DMS114 treated with DMSO at 0.1 percent for 48 hours (cell line): ENCODE measurements around the gene CD59.
"Not testable (repeated sequence)": the region's sequence is repeated elsewhere in the genome, so short reads cannot be mapped to it uniquely, and the experiment has no call there.

Experiments used
- DNase-seq: peaks from one replicate; lab custom pipeline; 2025; ENCODE audit not compliant: unreplicated experiment; lab: John Stamatoyannopoulos, UW

The CD59 gene

DNA sequence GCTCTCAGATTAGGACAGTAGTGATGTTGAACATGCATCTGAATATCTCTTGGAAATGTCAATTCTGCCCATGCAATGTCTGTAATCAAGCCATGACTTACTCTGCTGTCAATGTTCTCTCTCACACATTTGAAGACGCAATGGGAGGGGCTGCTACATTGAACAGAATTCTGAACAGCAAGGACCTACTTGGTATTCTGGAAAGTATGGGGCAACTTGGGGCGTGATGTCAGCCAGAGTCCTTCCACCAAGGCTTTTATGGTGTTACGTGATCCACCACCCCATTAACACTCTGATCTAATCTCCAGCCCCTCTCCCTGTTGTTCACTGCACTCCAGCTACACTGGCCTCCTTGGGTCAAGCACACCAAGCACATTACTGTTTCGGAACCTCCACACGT lies 7.1 kb upstream of the CD59 start:
- DNase-seq, result no peak

DNA sequence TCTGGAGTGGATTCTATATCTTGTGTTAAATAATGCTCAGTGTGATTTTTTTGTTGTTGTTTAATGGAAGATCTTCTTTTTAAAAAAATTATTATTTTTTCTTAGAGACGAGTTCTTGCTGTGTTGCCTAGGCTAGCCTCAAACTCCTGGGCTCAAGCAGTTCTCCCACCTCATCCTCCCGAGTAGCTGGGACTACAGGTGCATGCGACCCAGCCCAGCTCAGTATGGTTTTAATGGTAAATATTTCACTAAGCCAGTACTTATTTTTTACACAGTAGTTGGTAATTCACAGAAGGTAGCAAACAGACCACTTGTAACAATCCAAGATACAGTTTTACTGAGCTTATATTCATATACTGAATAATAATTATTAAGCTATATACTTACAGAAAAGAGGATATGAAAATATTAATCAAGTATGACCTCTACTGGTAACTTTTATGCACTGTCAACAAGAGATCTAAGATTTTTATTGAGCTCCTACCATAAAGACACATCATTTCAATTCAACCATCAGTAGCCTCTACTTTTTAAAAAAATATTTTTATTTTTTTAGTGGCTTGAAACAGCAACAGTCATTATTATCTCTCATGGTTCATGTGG lies 6.1 kb upstream of the CD59 start:
- peak; percentile 1 for DNase-seq

DNA sequence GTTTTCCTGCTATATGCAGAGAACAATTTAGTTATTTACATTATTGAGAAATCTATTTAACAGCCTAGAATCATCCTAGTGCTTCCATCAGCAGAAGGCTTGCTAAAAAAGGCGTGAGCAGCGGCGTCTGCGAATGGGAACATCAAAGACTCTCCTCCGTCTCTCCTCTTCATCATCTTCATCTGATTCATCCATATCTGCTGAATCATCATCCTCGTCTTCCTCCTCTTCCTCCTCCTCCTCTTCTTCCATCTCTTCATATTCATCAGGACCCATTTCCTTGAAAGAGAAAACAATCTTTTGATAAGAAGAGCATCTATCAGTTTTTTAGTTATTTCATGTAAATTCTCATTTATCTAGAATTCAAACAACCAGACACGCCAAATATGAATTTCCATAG lies 5.6 kb upstream of the CD59 start:
- no peak for DNase-seq

GRCh38 chr11:33737362-33737821 lies 1.2 kb upstream of the CD59 start:
- DNase-seq, result no peak

DNA sequence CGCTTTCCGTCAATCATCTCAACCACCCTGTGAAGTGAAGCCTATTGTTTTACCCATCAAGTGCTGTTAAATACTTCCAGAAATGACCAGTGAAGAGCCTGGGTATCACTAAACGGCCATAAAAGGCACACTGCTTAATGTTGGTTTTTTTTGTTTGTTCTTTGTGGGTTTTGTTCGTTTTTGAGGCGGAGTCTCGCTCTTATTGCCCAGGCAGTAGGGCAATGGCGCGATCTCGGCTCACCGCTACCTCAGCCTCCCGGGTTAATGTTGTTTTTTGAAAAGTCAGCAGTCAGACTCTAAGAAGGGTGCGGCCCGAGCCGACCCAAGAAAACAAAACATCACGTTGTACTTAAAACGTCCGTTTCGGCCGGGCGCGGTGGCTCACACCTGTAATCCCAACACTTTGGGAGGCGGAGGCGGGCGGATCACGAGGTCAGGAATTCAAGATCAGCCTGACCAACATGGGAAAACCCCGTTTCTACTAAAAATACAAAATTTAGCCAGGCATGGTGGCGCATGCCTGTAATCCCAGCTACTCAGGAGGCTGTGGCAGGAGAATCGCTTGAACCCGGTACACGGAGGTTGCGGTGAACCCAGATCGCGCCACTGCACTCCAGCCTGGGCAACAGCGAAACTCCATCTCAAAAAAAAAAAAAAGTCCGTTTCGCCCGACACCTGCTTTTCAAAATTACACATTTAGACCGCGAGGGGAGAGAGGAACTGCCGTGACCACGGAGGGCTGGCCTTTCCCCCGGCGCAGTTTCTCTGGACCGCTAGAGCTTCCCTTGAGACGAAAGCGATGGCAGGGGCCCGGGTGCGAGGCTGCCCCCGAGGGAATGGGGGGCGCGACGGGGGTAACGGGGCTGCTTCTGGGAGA lies 714 bp downstream of the CD59 start:
- DNase-seq, result peak; percentile 2

DNA sequence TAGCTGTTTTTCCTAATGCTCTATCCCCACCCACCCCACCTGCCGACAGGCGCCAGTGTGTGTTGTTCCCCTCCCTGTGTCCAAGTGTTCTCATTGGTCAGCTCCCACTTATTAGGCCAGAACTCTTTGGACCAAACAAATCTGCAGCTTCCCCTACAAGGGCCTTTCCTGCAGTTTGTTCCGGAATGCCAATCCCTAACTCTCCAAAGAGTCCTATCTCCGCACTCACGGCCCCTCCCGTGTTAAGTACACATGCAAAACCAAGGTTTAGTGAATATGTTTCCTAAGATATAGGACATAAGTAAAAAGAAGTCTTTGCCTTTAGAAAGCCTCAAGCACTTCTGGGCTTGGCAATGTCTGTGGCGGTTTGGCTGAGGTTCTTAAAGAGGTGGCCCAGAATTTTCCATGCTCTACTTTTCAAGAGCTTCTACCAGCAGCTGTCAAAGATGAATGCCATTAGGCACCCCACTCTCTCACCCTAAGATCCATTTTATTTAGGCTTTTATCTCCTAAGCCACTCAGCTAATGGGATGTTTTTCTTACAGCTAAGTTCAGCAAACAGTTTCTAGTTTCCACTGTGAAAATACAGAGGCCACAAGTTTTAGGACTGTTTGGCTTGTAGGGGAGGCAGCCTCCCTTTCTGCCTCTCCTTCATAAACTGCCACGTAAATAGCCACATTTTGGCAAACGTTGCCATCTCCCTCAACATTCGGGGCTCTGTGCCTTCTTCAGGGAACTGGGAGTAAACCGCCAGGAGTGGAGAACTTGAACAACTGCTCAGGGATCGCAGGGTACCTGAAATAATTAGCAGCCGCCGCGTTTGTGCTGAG lies 1.6 kb downstream of the CD59 start:
- no peak for DNase-seq

GRCh38 chr11:33733980-33734379 lies 2.2 kb downstream of the CD59 start:
- DNase-seq, result no peak

DNA sequence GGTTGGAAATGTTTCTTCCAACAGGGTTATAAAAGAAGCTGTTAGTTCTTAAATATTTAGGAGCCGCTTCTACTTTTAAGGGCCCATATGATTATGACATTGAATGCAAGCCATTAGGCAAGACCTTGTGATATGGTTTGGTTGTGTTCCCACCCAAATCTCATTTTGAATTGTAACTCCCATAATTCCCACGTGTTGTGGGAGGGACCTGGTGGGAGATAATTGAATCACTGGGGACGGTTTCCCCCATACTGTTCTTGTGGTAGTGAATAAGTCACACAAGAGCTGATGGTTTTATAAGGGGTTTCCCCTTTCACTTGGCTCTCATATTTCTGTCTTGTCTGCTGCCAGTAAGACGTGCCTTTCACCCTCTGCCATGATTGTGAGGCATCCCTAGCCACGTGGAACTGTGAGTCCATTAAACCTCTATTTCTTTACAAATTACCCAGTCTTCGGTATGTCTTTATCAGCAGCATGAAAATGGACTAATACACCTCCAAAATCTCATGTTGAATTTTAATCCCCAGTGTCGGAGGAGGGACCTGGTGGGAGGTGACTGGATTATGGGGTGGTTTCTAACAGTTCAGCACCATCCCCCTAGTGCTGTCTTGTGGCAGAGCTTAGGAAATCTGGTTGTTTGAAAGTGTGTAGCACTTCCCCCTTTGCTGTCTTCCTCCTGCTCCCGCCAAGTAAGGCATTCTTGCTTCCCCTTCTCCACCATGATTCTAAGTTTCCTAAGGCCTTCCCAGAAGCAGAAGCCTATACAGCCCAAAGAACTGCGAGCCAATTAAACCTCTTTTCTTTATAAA lies 4.3 kb downstream of the CD59 start:
- DNase-seq, result no peak

DNA sequence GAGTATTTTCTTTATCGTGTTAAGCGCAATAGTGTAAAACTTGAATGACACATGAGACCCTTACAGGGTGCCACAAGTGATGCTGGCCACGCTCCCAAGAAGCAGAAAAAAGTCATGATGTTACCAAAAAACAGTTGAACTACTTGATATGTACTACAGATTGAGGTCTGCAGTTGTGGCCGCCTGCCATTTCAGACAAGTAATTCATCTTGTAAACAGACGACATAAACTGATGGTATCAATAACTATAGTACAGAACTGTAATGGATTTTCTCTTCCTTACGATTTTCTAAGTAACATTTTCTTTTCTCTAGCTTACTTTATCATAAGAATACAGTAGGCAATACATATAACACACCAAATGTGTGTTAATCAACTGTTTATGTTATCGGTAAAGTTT lies 5.5 kb downstream of the CD59 start:
- no peak for DNase-seq

GRCh38 chr11:33729072-33729664 lies 7.1 kb downstream of the CD59 start:
- DNase-seq, result not testable (repeated sequence)

- not testable (repeated sequence) for DNase-seq
Measured at GRCh38 chr11:33727539-33727938, 8.7 kb downstream of the CD59 start.

DNA sequence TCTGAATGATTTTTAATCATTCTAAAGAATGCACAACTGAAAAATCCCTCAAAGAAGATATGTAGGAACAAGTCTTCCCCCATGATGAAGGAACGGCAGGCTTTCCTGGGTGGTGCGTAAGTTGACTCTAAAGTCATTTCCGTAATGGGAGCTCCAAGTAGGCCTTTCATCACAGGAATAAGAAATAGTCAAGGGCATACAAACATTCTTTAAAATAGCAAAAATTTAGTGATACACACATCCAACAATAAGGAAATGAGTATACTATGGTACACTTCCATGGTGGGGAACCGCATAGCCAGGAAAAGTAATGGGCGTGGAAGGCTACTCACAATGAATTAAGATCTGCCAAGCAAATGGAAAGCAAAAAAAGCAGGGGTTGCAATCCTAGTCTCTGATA lies 10.7 kb downstream of the CD59 start:
- DNase-seq, result no peak

DNA sequence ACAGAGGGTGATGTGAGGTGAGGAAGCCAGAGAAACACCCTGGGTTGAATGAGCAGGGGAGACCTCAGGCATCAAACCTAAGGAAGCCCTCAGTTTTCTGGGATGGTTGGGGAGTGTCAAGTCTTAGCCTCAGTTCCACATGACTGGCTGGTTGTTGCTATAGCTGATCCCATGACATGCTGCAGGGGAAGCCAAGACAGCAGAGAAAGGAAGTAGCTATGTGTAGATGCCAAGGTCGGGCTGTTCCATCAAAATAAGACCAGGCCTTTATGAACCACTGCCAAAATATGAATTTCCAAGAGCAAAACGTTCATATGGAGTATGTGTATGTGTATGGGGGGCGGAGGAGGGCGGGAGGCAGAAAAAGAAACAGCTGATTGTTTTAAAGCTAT lies 11.6 kb downstream of the CD59 start:
- DNase-seq, result no peak

DNA sequence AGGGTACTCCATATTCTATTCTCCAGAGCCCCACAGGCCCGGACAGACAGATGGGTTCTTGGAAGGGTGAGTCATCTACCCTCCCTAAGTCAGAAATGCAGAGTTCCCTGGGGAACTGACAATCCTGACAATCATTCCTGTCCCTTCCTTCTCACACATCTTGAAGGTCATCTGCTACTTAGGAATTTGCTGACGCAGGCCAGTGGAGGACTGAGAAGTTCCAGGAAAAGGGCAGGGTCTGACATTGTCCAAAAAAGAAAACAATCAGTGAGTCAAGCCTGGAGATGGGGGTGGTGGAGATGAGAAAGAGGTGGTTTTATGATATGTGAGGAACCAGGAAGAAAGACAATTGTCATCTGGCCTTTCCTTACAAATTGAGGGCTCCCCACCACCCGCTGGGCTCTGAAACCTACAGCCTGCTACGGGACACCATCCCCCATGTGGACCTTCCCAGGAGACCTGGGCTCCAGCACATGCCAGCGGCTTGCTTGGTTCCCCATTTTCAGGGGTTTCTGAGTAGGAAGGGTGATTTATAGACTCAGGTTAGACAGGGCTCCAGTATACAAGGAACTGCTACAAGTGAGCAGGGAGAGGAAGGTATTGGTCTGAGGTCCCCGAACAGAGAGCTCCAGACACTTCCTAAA lies 12.9 kb downstream of the CD59 start:
- no peak for DNase-seq

GRCh38 chr11:33722590-33723234 lies 13.5 kb downstream of the CD59 start:
- DNase-seq, result no peak

DNA sequence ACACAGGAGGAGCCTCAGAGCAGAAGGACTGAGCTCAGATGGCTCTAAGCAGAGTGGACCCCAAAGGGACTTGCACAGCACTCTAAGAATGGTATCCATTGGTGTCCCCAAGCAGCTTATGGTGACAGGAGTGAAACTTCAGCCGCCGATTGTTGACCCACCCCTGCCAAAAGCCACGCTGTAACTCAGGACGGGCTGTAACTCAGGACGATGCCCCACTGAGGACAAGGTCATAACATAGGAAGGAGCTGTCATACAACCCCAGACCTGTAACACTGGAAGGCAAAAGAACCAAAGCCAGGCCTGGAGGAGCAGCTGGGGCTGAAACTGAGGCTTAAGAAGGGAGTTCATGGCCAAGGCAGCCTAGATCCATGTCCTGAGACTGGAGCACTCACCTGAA lies 14.2 kb downstream of the CD59 start:
- DNase-seq, result no peak

DNA sequence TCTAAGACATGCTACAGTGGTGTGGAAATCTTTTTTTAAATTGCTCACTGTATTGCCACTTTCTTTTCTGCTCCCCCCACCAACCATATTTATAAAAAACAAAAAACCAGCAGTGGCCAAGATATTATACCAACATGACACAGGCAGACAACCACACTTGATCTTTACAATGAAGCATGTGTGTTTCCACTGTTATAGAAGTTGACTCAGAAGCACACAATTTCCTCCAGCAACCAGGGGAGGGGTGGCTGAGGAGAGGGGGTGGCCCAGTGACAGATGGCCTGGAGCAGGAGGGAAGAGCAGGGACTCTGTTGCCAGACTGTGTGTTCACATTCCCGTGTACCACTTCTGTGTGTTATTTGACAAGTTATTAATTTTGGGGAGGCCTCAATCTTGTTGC lies 14.8 kb downstream of the CD59 start:
- no peak for DNase-seq

GRCh38 chr11:33719587-33719986 lies 16.6 kb downstream of the CD59 start:
- DNase-seq, result no peak

DNA sequence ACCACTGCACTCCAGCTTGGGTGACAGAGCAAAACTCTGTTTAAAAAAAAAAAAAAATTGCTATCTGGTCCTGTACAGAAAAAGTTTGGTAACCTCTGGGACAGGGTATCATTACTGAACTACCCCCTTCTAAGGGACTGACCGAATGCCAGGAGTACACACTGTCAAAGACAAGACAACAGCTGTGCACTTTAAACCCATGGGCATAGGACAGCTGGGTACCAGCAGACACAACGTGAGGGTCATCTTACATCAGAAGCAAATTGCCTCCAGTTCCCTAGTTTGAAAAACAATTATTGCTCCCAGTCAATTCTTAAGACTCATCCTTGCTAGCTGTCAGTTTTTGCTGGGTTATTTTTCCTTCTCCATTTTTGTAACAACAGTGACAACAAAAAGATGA lies 17.8 kb downstream of the CD59 start:
- DNase-seq, result no peak

DNA sequence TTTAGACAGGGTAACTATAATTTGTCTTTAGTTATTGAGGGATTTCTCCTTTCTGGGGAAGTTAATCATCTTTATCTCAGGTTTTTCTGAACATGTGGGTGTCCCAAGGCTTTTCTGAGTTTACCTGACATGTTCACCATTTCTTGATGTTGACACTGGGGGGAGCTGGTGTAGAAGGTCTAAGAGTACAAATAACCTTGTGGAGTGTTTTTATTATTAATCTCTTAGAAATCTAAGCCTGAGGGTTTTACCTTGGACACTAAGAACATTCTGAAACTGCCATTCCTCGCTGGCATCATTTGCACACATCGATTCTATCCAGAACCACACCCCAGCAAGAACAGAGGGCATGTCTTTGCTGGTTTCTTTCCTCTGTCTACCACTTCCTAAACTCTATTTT lies 20.0 kb downstream of the CD59 start:
- no peak for DNase-seq
